Endothelial cell of umbilical vein (primary cell): ENCODE results near the gene ZFP42. TPM values are rescaled to one million over a fixed set of nuclear protein-coding genes. Genes with fewer than 3 reads are reported as not detected.

ENCODE experiments used
- BruUV-seq: library from RNA; stranded (reverse); fragments of 400-500 nt; replicated peaks from 2 replicates; lab custom pipeline; 2021; lab: Mats Ljungman, UMichigan
- CTCF ChIA-PET: fragments of 300-600, 350-600 bp; sonication (Branson Sonifier 250); formaldehyde crosslinking; loops from one replicate; lab custom pipeline; 2021; ENCODE audit warnings: antibody characterized with exemption, inconsistent platforms; lab: Charles Lee
- POLR2A ChIA-PET: fragments of 300-600, 350-600 bp; sonication (Branson Sonifier 250); formaldehyde crosslinking; loops from one replicate; lab custom pipeline; 2021; ENCODE audit warnings: antibody characterized with exemption, inconsistent platforms; lab: Charles Lee
- DNase-seq: peaks from one replicate; pipeline ENCODE4 v3.0.0-alpha.2; 2011; ENCODE audit warnings: low read depth, low spot score
- FAIRE-seq: peaks from 2 replicates; lab custom pipeline; 2011; peaks lifted over from hg19 to GRCh38; lab: Jason Lieb, UNC
- H2AFZ ChIP-seq: 2 replicates; pipeline ENCODE4 v1.6.0; 2012; ENCODE audit warnings: low read depth, low read length, control low read depth, inconsistent platforms
- H3K27ac ChIP-seq: 2 replicates; pipeline ENCODE4 v1.5.1; 2011; ENCODE audit warnings: low read depth, mild to moderate bottlenecking, control low read depth, low read length, moderate library complexity; ENCODE audit not compliant: insufficient read depth
- H3K27me3 ChIP-seq, 2 experiments: 2 replicates each; pipeline versions ENCODE4 v1.6.0 to v1.6.1; 2011; ENCODE audit warnings: low read length in 2 of 2, mixed read lengths in 1 of 2; ENCODE audit not compliant: control insufficient read depth in 2 of 2, insufficient read depth in 2 of 2
- H3K36me3 ChIP-seq, 2 experiments: 2 replicates in 1 of 2; 3 replicates in 1 of 2; pipeline ENCODE4 v1.5.1; 2011; ENCODE audit warnings: low read length in 2 of 2, mild to moderate bottlenecking in 1 of 2, moderate library complexity in 1 of 2; ENCODE audit not compliant: control insufficient read depth in 2 of 2, insufficient read depth in 2 of 2; ENCODE audit errors: extremely low read depth in 1 of 2
- H3K4me1 ChIP-seq: 3 replicates; pipeline ENCODE4 v1.5.1; 2011; ENCODE audit warnings: mild to moderate bottlenecking, low read length; ENCODE audit not compliant: control insufficient read depth, insufficient read depth; ENCODE audit errors: extremely low read depth
- H3K4me2 ChIP-seq: 2 replicates; pipeline ENCODE4 v1.6.1; 2011; ENCODE audit warnings: low read length, control low read depth, mixed read lengths; ENCODE audit not compliant: insufficient read depth
- H3K4me3 ChIP-seq, 3 experiments: fragments of 200-600 bp in 1 of 3; sonication (generic), shearing (Covaris generic) in 1 of 3; replicated peaks in 1 of 3; 2 replicates each; pipeline ENCODE4 v1.5.1; 2011 to 2016; ENCODE audit warnings: control low read depth in 3 of 3, low read length in 3 of 3, mild to moderate bottlenecking in 2 of 3, inconsistent platforms in 1 of 3, low read depth in 1 of 3, moderate library complexity in 1 of 3; ENCODE audit not compliant: insufficient read depth in 1 of 3
- H3K79me2 ChIP-seq: 2 replicates; pipeline ENCODE4 v1.6.0; 2012; ENCODE audit warnings: low read length, inconsistent platforms; ENCODE audit not compliant: control insufficient read depth, insufficient read depth
- H3K9ac ChIP-seq: replicated peaks from 2 replicates; pipeline ENCODE3; 2011; ENCODE audit warnings: low read length, control low read depth; ENCODE audit not compliant: insufficient read depth; ENCODE audit errors: extremely low read depth
- H3K9me1 ChIP-seq: replicated peaks from 3 replicates; pipeline ENCODE4 v1.6.0; 2011; ENCODE audit warnings: mild to moderate bottlenecking, low read length; ENCODE audit not compliant: control insufficient read depth, insufficient read depth; ENCODE audit errors: extremely low read depth
- H3K9me3 ChIP-seq: replicated peaks from 2 replicates; pipeline ENCODE4 v1.5.1; 2012; ENCODE audit warnings: low read length, inconsistent platforms; ENCODE audit not compliant: control insufficient read depth, insufficient read depth
- H4K20me1 ChIP-seq: replicated peaks from 2 replicates; pipeline ENCODE3; 2011; ENCODE audit warnings: mild to moderate bottlenecking, low read length; ENCODE audit not compliant: control insufficient read depth, insufficient read depth; ENCODE audit errors: extremely low read depth
- CTCF ChIP-seq, 2 donors: IDR thresholded peaks; 1 replicate in 1 of 2; 2 replicates in 1 of 2; pipeline ENCODE4 v1.5.1; 2011; ENCODE audit warnings: low read length in 2 of 2, mild to moderate bottlenecking in 2 of 2, moderate library complexity in 2 of 2, control low read depth in 1 of 2, inconsistent platforms in 1 of 2, low read depth in 1 of 2; ENCODE audit not compliant: insufficient read depth in 1 of 2; ENCODE audit errors: extremely low read depth in 1 of 2
- FOS ChIP-seq: IDR thresholded peaks from 2 replicates; pipeline ENCODE4 v1.6.1; 2011; ENCODE audit warnings: mild to moderate bottlenecking, low read length, moderate library complexity, borderline replicate concordance; ENCODE audit not compliant: insufficient read depth
- GATA2 ChIP-seq: IDR thresholded peaks from 2 replicates; pipeline ENCODE4 v1.7.0; 2011; ENCODE audit warnings: low read depth, mild to moderate bottlenecking, moderate library complexity, mixed read lengths, low read length; ENCODE audit not compliant: insufficient read length, insufficient read depth
- JUN ChIP-seq: IDR thresholded peaks from 2 replicates; pipeline ENCODE4 v1.6.1; 2011; ENCODE audit warnings: borderline replicate concordance, low read depth; ENCODE audit not compliant: insufficient read length, insufficient read depth
- MAX ChIP-seq: IDR thresholded peaks from 2 replicates; pipeline ENCODE4 v1.6.1; 2011; ENCODE audit not compliant: insufficient read depth, insufficient read length
- MYC ChIP-seq: IDR thresholded peaks from one replicate; pipeline ENCODE4 v1.6.1; 2011; ENCODE audit warnings: mild to moderate bottlenecking, low read depth, low read length
- POLR2A ChIP-seq: IDR thresholded peaks from 2 replicates; pipeline ENCODE4 v1.6.1; 2012; ENCODE audit warnings: low read depth, mild to moderate bottlenecking, control low read depth, low read length
- POLR2AphosphoS5 ChIP-seq: IDR thresholded peaks from 2 replicates; pipeline ENCODE4 v1.6.1; 2012; ENCODE audit warnings: low read depth, mild to moderate bottlenecking, control low read depth, low read length, moderate library complexity; ENCODE audit not compliant: insufficient read depth
- dilution Hi-C: fragments of 300-500 bp; cut with MboI; formaldehyde crosslinking; loops from one replicate; pipeline ENCODE4 v1.15.0; 2019; ENCODE audit warnings: low sequenced_read_pairs; ENCODE audit not compliant: extremely low pct_ligation_motif_present
- intact Hi-C: fragments of 100-400 bp; cut with micrococcal nuclease; formaldehyde crosslinking; loops from one replicate; pipeline ENCODE4 v1.10.0; 2022
- polyA plus RNA-seq, 4 experiments: library from polyadenylated mRNA; depleted of rRNA in 3 of 4; stranded (reverse) in 3 of 4; unstranded in 1 of 4; fragments of >200 nt; gene quantifications; 2 replicates each; pipeline versions ENCODE4 v1.2.1 to v1.2.3, GENCODE V29; 2011 to 2012; ENCODE audit warnings: missing spikeins in 1 of 4
- total RNA-seq: library from RNA; stranded (reverse); gene quantifications from 2 replicates; pipeline ENCODE4 v1.2.3, GENCODE V29; 2021

Gene ZFP42
- total and polyA plus RNA-seq, 2 donors (not counting 3 experiments of a cell fraction or from before 2014, with no cell fraction given): 0.04 TPM; not detected in 1

GRCh38 chr4:188012426-188012945 lies 16.9 kb downstream of the ZFP42 start:
- no peaks in the 10 kb centered on the region for H3K27me3 ChIP-seq
- dilution Hi-C loops (no loop called here), intact Hi-C loops (no loop called here)
- ChIA-PET CTCF (no interaction called here), POLR2A (no interaction called here)
- no peaks in the 10 kb centered on the region for H3K9me1 ChIP-seq
- H3K79me2 ChIP-seq: no peaks in the 10 kb centered on the region
- peaks cover 6% of the 10 kb centered on the region for H3K9me3 ChIP-seq
- H2AFZ ChIP-seq: no peak overlapping the region
- no peak overlapping the region for H3K4me2 ChIP-seq
- BruUV-seq: no TSS peak
- TF ChIP-seq JUN (no peak), POLR2A (no peak), MAX (no peak), FOS (no peak), GATA2 (no peak), CTCF (IDR thresholded peaks at IDR 0.05; ENCODE audit: extremely low read depth in 1 of 2, insufficient read depth in 1 of 2, low read depth in 1 of 2, low read length in 2 of 2) (no peak), POLR2AphosphoS5 (no peak), MYC (no peak)
- H3K36me3 ChIP-seq: no peaks in the 10 kb centered on the region
- no peak overlapping the region for H3K27ac ChIP-seq
- no peaks in the 10 kb centered on the region for H4K20me1 ChIP-seq
- no peak overlapping the region for H3K9ac ChIP-seq
- DNase-seq (no peak), FAIRE-seq (no peak)
- no peak overlapping the region for H3K4me3 ChIP-seq
- no peaks in the 10 kb centered on the region for H3K4me1 ChIP-seq
